ENCODE data around the gene BORCS5.
"Not testable (repeated sequence)": the region's sequence is repeated elsewhere in the genome, so short reads cannot be mapped to it uniquely, and the experiment has no call there.

The BORCS5 gene

DNA sequence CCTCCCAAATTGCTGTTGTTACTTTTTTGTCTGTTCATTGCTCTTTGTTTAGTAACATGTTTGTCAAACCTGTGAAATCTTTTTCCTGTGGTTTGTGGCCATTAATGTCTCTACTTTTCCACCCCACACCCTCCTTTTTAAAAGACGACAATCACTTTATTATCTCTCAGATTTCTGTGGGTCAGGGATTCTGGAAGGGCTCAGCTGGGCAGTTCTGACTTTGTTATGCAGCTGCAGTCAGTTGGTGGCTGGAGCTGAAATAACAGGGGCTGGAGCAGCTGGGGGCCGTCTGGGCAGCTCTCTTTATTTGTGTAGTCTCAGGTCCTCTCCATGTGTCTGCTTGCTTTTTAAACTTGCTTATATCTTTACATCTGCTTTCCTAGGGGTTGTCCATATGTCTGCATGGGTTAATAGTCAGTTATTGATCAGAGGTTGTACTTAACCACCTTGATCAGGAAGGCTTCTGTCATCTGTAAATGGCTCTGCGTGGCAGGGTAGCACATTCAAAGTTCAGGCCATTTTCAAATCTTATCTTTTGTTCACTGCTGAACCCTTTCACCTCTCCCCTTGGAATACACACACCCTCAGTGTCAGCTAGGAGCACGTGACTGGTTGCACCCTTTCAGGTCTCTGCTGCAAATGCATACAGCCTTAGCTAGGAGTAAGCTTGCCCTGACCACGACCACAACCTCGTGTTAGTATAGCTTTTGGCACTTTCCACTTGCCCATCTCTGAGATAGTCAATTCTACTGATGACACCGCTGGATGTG, 27.9 kb downstream of the BORCS5 start:
- in situ Hi-C loops (cut with HindIII; ENCODE audit: low sequenced_read_pairs): loop anchor here (25.0 kb wide), 1 partner anchor 278 kb away; no protein-coding TSS in a partner anchor

GRCh38 chr12:12387501-12387900, 30.6 kb downstream of the BORCS5 start:
- in situ Hi-C loops (cut with HindIII; ENCODE audit: low sequenced_read_pairs): loop anchor here (25.0 kb wide), 1 partner anchor 275 kb away; no protein-coding TSS in a partner anchor

DNA sequence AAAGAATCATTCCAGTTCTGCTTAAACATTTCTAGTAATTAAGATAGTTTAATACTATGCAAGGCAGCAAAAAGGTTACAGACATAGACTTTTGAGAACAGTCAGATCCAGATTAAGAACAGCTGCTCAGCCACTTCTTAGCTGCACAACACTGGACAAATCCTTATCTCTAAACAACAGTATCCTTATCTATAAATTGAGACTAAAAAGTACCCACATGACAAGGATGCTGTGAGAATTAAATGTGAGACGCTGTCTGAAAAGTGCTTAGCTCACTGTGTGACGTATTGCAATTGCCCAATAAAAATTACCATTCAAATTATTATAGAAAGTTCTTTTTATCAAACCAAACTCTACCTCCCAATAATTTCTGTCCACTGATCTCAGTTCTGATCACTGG, 35.5 kb downstream of the BORCS5 start:
- in situ Hi-C loops (cut with HindIII; ENCODE audit: low sequenced_read_pairs): loop anchor here (25.0 kb wide), 1 partner anchor 270 kb away; no protein-coding TSS in a partner anchor

- in situ Hi-C loops (cut with HindIII; ENCODE audit: low sequenced_read_pairs): loop anchor here (25.0 kb wide), 1 partner anchor 269 kb away; no protein-coding TSS in a partner anchor
Measured at GRCh38 chr12:12393171-12393570, 36.3 kb downstream of the BORCS5 start.

DNA sequence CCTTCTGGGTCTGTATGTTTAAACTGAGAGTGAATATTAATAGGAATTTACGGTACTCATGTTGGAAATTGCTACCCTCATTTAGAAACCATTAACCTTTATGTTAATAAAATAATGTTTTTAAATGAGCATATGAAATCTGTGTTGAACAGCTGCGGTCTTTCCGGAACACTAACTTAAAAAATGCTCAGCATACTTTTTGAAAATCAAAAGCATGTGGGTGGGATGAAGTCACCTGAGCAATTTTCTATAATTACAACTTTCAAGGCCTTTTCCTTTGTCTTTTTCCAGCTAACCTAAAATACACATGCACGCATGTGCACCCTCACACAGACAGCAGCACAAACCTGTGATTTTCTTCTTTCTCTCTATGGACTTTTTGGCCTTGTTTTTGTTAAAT, 39.8 kb downstream of the BORCS5 start:
- in situ Hi-C loops (cut with HindIII; ENCODE audit: low sequenced_read_pairs): loop anchor here (5.0 to 25.0 kb wide), 2 partner anchors 101 to 266 kb away; no protein-coding TSS in a partner anchor

DNA sequence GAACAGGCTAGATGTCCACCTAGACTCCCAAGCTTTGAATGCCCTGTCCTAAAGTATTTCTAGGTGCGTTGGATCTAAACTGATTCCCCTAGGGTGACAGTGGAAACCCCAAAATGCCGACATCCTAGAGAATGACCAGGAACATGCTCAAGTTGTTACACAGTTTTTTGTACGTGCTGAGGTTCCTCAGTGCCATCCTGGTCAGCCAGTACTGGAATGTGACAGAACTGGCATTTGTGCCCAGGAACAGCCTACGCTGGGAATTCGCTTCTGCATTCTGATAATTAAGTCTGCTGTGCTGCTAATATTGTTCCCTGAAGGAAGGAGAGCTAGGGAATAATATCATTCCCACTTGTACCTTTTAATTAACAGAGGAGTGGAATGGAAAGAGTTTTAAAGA, 40.3 kb downstream of the BORCS5 start:
- in situ Hi-C loops (cut with HindIII; ENCODE audit: low sequenced_read_pairs): loop anchor here (5.0 to 25.0 kb wide), 2 partner anchors 100 to 265 kb away; no protein-coding TSS in a partner anchor

DNA sequence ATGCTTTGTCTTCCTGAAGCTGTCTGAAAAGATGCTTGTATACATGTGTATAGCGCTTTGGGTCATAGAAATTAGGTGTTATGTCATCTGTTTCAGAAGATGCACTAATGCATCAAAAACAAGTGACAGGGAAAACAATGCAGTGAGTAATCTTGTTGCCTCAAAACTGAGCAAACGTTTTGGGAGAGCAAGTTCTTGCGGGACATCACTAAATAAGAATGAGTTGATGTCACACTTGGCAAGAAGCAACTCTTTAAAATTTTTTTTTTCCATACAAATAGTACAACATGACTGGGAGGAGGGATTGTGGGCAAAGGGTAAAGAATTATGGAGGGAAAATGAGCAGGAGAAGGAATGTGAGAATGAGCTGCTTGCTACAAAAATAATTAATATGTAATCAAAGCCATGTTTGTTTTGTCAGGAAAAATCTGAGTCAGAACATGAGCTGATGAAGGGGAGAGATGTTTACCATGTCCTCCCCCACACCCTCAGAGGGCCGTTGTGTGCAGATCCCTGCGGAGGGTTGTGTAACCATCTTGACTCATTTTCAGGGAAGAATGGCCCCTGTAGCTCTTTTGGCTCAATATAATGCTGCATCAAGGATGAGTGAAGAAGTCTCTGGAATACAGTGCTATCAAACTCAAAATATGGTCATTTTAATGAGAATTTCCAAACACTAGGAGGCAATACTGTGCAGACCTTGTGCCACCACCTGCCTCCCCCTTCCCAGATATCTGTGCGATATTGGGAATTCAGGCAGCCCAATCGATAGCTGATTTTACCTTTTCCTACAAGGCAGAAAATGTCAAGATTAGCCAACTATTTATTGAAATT, 41.4 kb downstream of the BORCS5 start:
- in situ Hi-C loops (cut with HindIII; ENCODE audit: low sequenced_read_pairs): loop anchor here (5.0 to 25.0 kb wide), 2 partner anchors 99 to 264 kb away; no protein-coding TSS in a partner anchor

DNA sequence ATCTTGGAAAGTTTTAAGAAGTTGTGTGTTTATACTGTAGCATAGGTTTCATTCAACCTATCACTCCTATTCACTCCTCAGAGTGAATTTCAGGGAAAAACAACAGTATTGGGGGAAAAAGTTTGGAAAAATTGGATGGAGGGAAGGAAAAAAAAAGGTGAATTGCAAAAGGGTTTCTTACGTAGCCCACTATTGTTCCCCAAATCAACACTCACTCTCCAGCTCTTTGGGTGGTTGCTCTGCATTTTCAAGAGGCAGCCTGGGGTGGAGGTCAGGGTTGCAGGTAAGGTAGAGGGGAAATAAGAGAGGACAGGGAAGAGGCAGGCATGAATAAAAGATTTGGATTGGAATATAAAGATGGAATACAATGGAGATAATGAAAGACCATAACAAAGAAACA, 42.3 kb downstream of the BORCS5 start:
- in situ Hi-C loops (cut with HindIII; ENCODE audit: low sequenced_read_pairs): loop anchor here (5.0 to 25.0 kb wide), 2 partner anchors 98 to 263 kb away; no protein-coding TSS in a partner anchor

GRCh38 chr12:12399776-12400305, 43.0 kb downstream of the BORCS5 start:
- in situ Hi-C loops (cut with HindIII; ENCODE audit: low sequenced_read_pairs): loop anchor here (5.0 to 25.0 kb wide), 3 partner anchors 42 to 262 kb away; no protein-coding TSS in a partner anchor

- in situ Hi-C loops (cut with HindIII; ENCODE audit: low sequenced_read_pairs): loop anchor here (5.0 kb wide), 1 partner anchor 42 kb away; no protein-coding TSS in a partner anchor
Measured at GRCh38 chr12:12400793-12401192, 43.9 kb downstream of the BORCS5 start.

DNA sequence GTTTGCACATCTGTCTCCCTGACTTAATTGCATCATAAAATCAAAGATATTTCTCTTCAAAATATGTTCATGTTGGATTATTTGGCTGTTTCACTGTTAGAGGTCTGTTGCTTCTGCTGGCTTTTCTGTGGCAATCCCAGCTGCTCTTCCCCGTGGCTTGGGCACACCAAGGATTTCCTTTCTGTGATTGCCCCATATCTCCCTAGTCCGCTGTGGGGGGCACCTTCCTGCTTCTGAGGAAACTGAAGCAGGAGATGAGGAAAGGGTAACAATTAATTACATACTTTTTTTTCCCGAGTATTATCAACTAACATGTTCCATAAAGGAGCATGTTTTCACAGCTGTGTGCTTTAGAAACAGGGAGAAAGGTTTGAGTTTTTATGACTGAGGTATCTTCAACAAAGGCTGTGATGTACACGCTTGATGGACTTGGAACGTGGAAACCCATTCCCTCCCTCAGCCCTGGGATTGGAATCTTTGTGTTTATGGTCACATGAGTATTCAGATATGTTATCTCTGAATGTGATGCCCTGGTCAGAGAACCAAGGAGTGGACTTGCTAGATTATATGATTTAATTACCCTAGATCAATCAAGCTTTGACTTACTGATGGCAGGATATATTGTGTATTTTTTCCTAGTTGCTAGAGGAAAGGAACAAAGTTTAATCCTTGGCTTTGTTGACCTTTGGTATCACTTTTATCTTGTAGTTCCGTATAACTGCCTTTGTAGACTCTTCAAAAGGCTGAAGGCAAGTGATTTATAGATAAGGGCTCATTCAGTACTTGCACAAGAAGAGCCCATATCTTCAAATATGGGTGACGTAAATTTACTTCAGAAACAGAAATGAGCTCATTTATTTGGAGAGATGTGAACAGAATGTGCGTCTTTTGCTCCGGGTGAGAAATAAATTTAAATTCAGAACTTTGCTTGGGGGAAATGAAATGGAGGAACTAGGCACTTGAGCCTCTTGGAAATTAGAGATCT, 46.7 kb downstream of the BORCS5 start:
- in situ Hi-C loops (cut with HindIII; ENCODE audit: low sequenced_read_pairs): loop anchor here (5.0 kb wide), 1 partner anchor 39 kb away; no protein-coding TSS in a partner anchor

GRCh38 chr12:12404297-12404696, 47.4 kb downstream of the BORCS5 start:
- in situ Hi-C loops (cut with HindIII; ENCODE audit: low sequenced_read_pairs): loop anchor here (5.0 kb wide), 1 partner anchor 38 kb away; no protein-coding TSS in a partner anchor

- in situ Hi-C loops (cut with HindIII; ENCODE audit: low sequenced_read_pairs): no loop called here
Measured at GRCh38 chr12:12405882-12406281, 49.0 kb downstream of the BORCS5 start.

- in situ Hi-C loops (cut with HindIII; ENCODE audit: low sequenced_read_pairs): no loop called here
Measured at GRCh38 chr12:12406762-12407161, 49.9 kb downstream of the BORCS5 start.

DNA sequence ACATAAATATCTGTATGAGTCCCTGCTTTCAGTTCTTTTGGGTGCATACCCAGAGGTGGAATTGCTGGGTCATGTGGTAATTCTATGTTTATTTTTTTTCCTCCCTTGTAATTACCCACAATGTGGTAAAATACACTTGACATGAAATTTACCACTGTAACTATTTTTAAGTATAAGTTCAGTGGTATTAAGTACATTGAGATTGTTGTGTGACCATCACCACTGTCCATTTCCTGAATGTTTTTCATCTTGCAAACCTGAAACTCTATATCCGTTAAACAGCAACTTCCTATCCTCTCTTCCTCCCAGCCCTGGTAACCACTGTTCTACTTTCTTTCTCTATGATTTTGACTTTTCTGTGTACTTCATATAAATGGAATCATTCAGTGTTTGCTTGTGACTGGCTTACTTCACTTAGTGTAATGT, 51.4 kb downstream of the BORCS5 start:
- in situ Hi-C loops (cut with HindIII; ENCODE audit: low sequenced_read_pairs): no loop called here

DNA sequence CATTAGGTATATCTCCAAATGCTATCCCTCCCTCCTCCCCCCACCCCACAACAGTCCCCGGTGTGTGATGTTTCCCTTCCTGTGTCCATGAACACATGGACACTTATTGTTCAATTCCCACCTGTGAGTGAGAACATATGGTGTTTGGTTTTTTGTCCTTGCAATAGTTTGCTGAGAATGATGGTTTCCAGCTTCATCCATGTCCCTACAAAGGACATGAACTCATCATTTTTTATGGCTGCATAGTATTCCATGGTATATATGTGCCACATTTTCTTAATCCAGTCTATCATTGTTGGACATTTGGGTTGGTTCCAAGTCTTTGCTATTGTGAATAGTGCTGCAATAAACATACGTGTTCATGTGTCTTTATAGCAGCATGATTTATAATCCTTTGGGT, 52.5 kb downstream of the BORCS5 start:
- in situ Hi-C loops (cut with HindIII; ENCODE audit: low sequenced_read_pairs): not testable (repeated sequence)

- in situ Hi-C loops (cut with HindIII; ENCODE audit: low sequenced_read_pairs): no loop called here
Measured at GRCh38 chr12:12415886-12416285, 59.0 kb downstream of the BORCS5 start.

- in situ Hi-C loops (cut with HindIII; ENCODE audit: low sequenced_read_pairs): not testable (repeated sequence)
Measured at GRCh38 chr12:12419165-12419564, 62.3 kb downstream of the BORCS5 start.

GRCh38 chr12:12423367-12423766, 66.5 kb downstream of the BORCS5 start:
- in situ Hi-C loops (cut with HindIII; ENCODE audit: low sequenced_read_pairs): no loop called here

GRCh38 chr12:12425001-12425400, 68.1 kb downstream of the BORCS5 start:
- in situ Hi-C loops (cut with HindIII; ENCODE audit: low sequenced_read_pairs): no loop called here
